Measurements from ENCODE around the gene KNDC1.

DNA sequence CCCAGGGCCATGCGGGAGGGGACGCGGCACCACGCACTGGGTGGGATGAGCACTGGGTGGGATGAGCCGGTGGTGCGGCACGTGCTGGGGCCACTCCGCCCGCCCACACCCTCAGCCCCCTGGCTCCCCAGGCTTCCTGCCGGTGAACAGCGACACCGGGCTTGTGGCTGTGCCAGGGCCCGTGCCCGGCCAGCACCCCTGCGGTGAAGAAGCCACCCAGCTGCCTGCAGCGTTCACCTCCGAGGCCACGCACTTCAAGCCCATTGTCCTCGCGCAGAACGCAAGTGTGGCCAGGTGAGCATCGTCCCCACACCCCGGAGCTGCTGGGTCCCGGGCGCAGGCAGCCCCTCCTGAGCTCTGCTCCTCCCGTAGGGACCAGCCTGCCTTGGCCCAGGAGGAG lies 38.2 kb downstream of the KNDC1 start:
- TF ChIP-seq ZNF274 (IDR thresholded peaks at IDR 0.05; ENCODE audit: low read depth, low read length) = no peak
- TF ChIP-seq SUZ12 (IDR thresholded peaks at IDR 0.05; ENCODE audit: extremely low read depth, insufficient read depth, insufficient read length) = no peak
- no peak for TF ChIP-seq YY1 (IDR thresholded peaks at IDR 0.05; ENCODE audit: insufficient read depth, insufficient read length)
